Neutrophil (primary cell): ENCODE results near the gene MEIS2.

Experiments used
- H3K27ac ChIP-seq: fragments of 200-600 bp; sonication (generic); 2 replicates; pipeline ENCODE4 v1.5.1; 2016; ENCODE audit warnings: mild to moderate bottlenecking, moderate library complexity
- H3K27me3 ChIP-seq: fragments of 200-600 bp; sonication (generic); 2 replicates; pipeline ENCODE4 v1.6.0; 2016; ENCODE audit warnings: mild to moderate bottlenecking
- H3K36me3 ChIP-seq: fragments of 200-600 bp; sonication (generic); 2 replicates; pipeline ENCODE4 v1.5.1; 2017
- H3K4me1 ChIP-seq, 2 experiments: fragments of 200-600 bp in 1 of 2; sonication (generic) in 1 of 2; 1 replicate in 1 of 2; 2 replicates in 1 of 2; pipeline versions ENCODE4 v1.5.1 to v1.6.1; 2013 to 2016; ENCODE audit warnings: low read depth in 1 of 2, low read length in 1 of 2, mild to moderate bottlenecking in 1 of 2, moderate library complexity in 1 of 2; ENCODE audit not compliant: control insufficient read depth in 1 of 2, insufficient read depth in 1 of 2
- H3K4me3 ChIP-seq, 2 experiments: fragments of 200-600 bp in 1 of 2; sonication (generic) in 1 of 2; 1 replicate in 1 of 2; 2 replicates in 1 of 2; pipeline ENCODE4 v1.5.1; 2013 to 2016; ENCODE audit warnings: low read depth in 1 of 2, low read length in 1 of 2, mild to moderate bottlenecking in 1 of 2, moderate library complexity in 1 of 2
- H3K9me3 ChIP-seq: fragments of 200-600 bp; sonication (generic); 2 replicates; pipeline ENCODE4 v1.5.1; 2016
- TF ChIP-seq, protein P1 (sequence below): fragments of 200-600 bp; sonication (generic); IDR thresholded peaks from 2 replicates; pipeline ENCODE4 v1.5.1; 2016; ENCODE audit warnings: antibody characterized with exemption

Gene MEIS2

GRCh38 chr15:37041042-37041441 is 59.3 kb downstream of the MEIS2 start:
- H3K4me1 ChIP-seq: no peaks in the 10 kb centered on the region
- no peak overlapping the region for H3K27ac ChIP-seq
- H3K4me3 ChIP-seq: no peak overlapping the region
- H3K9me3 ChIP-seq: no peaks in the 10 kb centered on the region
- H3K27me3 ChIP-seq: no peaks in the 10 kb centered on the region
- H3K36me3 ChIP-seq: no peaks in the 10 kb centered on the region
- TF ChIP-seq, protein P1, sequence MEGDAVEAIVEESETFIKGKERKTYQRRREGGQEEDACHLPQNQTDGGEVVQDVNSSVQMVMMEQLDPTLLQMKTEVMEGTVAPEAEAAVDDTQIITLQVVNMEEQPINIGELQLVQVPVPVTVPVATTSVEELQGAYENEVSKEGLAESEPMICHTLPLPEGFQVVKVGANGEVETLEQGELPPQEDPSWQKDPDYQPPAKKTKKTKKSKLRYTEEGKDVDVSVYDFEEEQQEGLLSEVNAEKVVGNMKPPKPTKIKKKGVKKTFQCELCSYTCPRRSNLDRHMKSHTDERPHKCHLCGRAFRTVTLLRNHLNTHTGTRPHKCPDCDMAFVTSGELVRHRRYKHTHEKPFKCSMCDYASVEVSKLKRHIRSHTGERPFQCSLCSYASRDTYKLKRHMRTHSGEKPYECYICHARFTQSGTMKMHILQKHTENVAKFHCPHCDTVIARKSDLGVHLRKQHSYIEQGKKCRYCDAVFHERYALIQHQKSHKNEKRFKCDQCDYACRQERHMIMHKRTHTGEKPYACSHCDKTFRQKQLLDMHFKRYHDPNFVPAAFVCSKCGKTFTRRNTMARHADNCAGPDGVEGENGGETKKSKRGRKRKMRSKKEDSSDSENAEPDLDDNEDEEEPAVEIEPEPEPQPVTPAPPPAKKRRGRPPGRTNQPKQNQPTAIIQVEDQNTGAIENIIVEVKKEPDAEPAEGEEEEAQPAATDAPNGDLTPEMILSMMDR: no peak

DNA sequence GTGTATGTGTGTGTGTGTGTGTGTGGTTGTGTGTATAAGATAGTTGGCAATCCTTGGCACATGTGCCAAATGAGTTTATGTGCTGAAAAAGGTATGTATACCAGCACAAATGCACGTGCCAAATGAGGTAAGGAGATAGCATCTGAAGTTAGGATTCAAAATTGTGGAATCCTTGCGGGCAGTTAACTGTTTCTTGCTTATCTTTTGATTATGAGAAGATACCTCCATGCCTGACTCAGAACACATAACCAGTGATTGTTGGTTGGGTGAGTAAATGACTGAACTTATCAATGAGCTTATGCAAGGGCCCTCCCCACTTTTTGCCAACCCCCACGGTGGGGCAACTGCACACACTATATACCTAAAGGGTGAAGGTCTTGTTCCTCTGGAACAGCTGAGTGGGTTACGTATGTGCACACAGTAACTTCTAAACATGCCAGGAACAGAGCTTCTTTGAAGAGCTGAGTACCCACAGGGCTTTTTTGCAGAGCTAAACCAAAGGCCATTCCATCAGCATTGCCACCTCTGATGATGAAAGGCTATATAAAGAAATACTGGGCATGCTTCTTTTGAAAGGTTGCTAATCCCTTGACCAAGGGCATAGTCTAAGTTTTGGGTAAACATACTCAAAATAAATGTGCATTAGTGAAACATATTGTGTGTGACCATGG is 60.1 kb downstream of the MEIS2 start:
- Histone ChIP-seq H3K4me3 (no peak overlapping the region), H3K4me1 (no peaks in the 10 kb centered on the region), H3K9me3 (no peaks in the 10 kb centered on the region), H3K36me3 (no peaks in the 10 kb centered on the region), H3K27ac (no peak overlapping the region), H3K27me3 (no peaks in the 10 kb centered on the region)
- TF ChIP-seq, protein P1: no peak

DNA sequence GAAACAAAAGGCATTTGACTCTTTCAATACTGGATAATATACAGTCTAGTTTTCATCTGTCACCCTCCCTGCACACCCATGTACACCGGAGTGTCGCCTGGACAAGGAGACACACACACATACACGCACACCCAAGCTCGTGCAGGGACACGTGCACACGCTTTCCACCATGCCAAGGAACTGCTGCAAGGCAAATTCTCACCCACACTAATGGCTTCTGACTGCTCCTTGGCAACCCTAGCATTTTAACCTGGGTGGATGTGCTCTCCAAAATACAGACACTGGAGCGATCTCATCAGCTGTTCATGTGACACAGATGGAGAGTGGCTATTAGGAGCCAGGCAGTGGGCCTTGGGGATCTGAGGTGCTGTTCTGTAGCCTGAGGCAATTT is 61.6 kb downstream of the MEIS2 start:
- Histone ChIP-seq H3K36me3 (no peaks in the 10 kb centered on the region), H3K4me1 (no peaks in the 10 kb centered on the region), H3K9me3 (no peaks in the 10 kb centered on the region), H3K27ac (no peak overlapping the region), H3K27me3 (no peaks in the 10 kb centered on the region), H3K4me3 (no peak overlapping the region)
- TF ChIP-seq, protein P1: no peak

DNA sequence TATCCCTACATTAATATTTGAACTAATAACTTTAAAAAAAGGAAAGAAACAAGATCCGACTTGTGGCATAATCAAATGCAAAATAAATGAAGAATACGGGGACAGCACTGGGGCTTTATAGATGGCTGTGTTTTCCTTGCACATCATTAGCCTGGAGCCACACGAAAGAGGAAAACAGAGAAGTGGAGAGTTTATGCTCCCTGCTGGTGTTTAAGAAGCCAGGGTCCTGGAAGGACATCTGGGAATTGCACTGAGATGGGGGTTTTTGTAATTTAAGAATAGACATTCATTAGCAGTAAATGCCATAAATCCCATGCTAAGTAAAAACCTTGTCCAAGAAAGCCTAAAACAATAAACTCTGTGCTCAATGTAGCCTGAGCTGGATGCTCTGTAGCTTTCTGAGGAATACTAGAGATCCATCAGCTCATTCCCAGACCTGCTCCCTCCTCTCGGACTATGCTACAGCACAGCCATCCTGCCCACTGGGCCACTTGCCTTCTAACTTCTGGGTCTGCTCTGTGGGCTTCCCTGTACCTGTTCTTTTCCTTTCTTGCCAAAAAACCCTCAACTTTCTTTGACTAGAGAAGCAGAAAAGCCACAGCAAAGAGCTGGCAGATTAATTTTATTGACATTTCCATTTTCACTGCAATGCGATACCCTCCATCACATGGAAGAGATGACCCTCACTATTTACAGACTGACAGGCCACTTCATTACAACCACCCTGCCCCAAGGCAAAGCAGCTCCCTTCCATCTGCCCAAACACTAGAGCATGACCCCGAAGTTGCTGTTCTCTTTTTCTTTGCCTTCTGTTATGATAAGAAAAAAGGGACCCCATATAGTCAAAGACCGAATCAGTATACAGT is 62.3 kb downstream of the MEIS2 start:
- Histone ChIP-seq H3K9me3 (no peaks in the 10 kb centered on the region), H3K36me3 (no peaks in the 10 kb centered on the region), H3K27ac (no peak overlapping the region), H3K4me1 (no peaks in the 10 kb centered on the region), H3K27me3 (no peaks in the 10 kb centered on the region), H3K4me3 (no peak overlapping the region)
- TF ChIP-seq, protein P1: no peak

DNA sequence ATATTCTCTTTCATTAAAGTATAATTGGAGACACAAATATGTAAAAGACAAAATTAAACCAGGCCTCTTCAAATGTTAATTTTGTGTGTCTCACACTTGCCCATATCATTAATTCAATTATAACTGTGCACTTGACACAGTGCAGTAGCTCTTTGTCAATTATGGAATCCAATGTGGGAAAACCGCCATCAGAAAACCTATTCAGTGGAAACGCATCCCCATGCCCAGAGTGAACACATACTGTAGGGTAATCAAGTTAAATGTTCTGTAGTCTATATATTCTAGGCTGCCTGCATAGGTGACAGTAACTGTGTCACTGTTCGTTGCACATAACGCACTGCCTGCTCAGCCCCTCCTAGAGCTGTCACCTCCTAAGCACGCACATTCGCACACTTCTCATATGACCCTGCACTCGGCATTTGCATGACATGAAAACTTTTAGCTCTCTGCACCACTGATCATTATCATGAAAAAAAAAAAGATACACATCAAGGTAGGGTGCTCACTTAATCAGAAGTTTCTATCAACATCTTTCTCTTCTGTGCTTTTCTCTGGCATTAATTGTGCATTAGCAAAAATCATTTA is 63.2 kb downstream of the MEIS2 start:
- TF ChIP-seq, protein P1: no peak
- H3K4me1 ChIP-seq: no peaks in the 10 kb centered on the region
- H3K4me3 ChIP-seq: no peak overlapping the region
- H3K27ac ChIP-seq: no peak overlapping the region
- H3K27me3 ChIP-seq: no peaks in the 10 kb centered on the region
- H3K9me3 ChIP-seq: no peaks in the 10 kb centered on the region
- H3K36me3 ChIP-seq: no peaks in the 10 kb centered on the region
